T-helper 22 cell (primary cell): ENCODE measurements around the gene VAC14.
"Not testable (repeated sequence)": the region's sequence is repeated elsewhere in the genome, so short reads cannot be mapped to it uniquely, and the experiment has no call there.

Experiments
- DNase-seq: peaks from one replicate; pipeline ENCODE4 v3.0.0-alpha.2; 2020; ENCODE audit warnings: low read depth

VAC14 gene

GRCh38 chr16:70644763-70645597 lies 156.0 kb downstream of the VAC14 start:
- no peak for DNase-seq

- DNase-seq = not testable (repeated sequence)
These were observed 157.7 kb downstream of the VAC14 start for GRCh38 chr16:70643264-70643663.

- DNase-seq = no peak
These were observed 158.3 kb downstream of the VAC14 start for GRCh38 chr16:70642633-70643032.

GRCh38 chr16:70638814-70639792 lies 161.9 kb downstream of the VAC14 start:
- DNase-seq = no peak
